Endothelial cell of umbilical vein (primary cell): Measurements from ENCODE around the gene CTH.
"Not testable (repeated sequence)": the region's sequence is repeated elsewhere in the genome, so short reads cannot be mapped to it uniquely, and the experiment has no call there.

Experiments
- EZH2 ChIP-seq: IDR thresholded peaks from 2 replicates; pipeline ENCODE4 v1.6.1; 2012; ENCODE audit warnings: borderline replicate concordance, low read depth, mild to moderate bottlenecking, moderate library complexity, low read length, inconsistent platforms; ENCODE audit not compliant: severe bottlenecking
- POLR2A ChIP-seq: IDR thresholded peaks from 2 replicates; pipeline ENCODE4 v1.6.1; 2012; ENCODE audit warnings: low read depth, mild to moderate bottlenecking, control low read depth, low read length
- TF ChIP-seq, protein P1 (sequence below): IDR thresholded peaks from 2 replicates; pipeline ENCODE4 v1.6.1; 2011; ENCODE audit not compliant: insufficient read depth, insufficient read length
- TF ChIP-seq, protein P2 (sequence below), 2 donors: IDR thresholded peaks; 1 replicate in 1 of 2; 2 replicates in 1 of 2; pipeline ENCODE4 v1.5.1; 2011; ENCODE audit warnings: low read length in 2 of 2, mild to moderate bottlenecking in 2 of 2, moderate library complexity in 2 of 2, control low read depth in 1 of 2, inconsistent platforms in 1 of 2, low read depth in 1 of 2; ENCODE audit not compliant: insufficient read depth in 1 of 2; ENCODE audit errors: extremely low read depth in 1 of 2

DNA sequence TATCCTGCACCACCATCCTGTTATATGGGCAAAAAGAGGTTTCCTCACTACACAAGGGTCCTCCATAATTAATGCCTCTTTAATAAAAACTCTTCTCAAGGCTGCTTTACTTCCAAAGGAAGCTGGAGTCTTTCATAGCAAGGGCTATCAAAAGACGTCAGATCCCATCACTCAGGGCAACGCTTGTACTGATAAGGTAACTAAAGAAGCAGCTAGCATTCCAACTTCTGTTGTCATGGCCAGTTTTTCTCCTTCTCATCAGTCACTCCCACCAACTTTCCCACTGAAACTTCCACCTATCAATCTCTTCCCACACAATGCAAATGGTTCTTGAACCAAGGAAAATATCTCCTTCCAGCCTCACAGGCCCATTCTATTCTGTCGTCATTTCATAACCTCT is 39.5 kb upstream of the CTH start:
- TF ChIP-seq, protein P1, sequence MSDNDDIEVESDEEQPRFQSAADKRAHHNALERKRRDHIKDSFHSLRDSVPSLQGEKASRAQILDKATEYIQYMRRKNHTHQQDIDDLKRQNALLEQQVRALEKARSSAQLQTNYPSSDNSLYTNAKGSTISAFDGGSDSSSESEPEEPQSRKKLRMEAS, result not testable (repeated sequence)
- TF ChIP-seq, protein P2, sequence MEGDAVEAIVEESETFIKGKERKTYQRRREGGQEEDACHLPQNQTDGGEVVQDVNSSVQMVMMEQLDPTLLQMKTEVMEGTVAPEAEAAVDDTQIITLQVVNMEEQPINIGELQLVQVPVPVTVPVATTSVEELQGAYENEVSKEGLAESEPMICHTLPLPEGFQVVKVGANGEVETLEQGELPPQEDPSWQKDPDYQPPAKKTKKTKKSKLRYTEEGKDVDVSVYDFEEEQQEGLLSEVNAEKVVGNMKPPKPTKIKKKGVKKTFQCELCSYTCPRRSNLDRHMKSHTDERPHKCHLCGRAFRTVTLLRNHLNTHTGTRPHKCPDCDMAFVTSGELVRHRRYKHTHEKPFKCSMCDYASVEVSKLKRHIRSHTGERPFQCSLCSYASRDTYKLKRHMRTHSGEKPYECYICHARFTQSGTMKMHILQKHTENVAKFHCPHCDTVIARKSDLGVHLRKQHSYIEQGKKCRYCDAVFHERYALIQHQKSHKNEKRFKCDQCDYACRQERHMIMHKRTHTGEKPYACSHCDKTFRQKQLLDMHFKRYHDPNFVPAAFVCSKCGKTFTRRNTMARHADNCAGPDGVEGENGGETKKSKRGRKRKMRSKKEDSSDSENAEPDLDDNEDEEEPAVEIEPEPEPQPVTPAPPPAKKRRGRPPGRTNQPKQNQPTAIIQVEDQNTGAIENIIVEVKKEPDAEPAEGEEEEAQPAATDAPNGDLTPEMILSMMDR (IDR thresholded peaks at IDR 0.05; ENCODE audit: extremely low read depth in 1 of 2, insufficient read depth in 1 of 2, low read depth in 1 of 2, low read length in 2 of 2), result not testable (repeated sequence)
- not testable (repeated sequence) for TF ChIP-seq EZH2, POLR2A
